ENCODE results near the gene LUC7L2. TPM values are rescaled to one million over a fixed set of nuclear protein-coding genes. Genes with fewer than 3 reads are reported as not detected.

Gene LUC7L2
- total and polyA plus RNA-seq, 2 of the 8 experiments (the other 6 are each of a cell fraction or from before 2014, with no cell fraction given): 22.9 to 67.8 TPM

DNA sequence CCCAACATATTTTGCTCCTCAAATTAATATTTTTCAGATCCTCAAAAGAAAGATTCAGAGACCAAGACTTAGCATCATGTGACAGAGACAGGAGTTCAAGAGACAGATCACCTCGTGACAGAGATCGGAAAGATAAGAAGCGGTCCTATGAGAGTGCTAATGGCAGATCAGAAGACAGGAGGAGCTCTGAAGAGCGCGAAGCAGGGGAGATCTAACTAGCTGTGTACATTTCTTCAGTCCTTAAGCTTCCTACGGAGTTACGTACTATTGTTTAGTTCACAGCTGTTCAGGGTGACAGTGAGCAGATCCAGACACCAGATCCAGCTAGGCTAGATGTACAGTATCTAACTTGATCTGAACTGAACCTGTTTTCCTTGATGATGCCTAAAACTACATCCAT, 62.4 kb downstream of the LUC7L2 start (continued):
- TF ChIP-seq, protein P1, sequence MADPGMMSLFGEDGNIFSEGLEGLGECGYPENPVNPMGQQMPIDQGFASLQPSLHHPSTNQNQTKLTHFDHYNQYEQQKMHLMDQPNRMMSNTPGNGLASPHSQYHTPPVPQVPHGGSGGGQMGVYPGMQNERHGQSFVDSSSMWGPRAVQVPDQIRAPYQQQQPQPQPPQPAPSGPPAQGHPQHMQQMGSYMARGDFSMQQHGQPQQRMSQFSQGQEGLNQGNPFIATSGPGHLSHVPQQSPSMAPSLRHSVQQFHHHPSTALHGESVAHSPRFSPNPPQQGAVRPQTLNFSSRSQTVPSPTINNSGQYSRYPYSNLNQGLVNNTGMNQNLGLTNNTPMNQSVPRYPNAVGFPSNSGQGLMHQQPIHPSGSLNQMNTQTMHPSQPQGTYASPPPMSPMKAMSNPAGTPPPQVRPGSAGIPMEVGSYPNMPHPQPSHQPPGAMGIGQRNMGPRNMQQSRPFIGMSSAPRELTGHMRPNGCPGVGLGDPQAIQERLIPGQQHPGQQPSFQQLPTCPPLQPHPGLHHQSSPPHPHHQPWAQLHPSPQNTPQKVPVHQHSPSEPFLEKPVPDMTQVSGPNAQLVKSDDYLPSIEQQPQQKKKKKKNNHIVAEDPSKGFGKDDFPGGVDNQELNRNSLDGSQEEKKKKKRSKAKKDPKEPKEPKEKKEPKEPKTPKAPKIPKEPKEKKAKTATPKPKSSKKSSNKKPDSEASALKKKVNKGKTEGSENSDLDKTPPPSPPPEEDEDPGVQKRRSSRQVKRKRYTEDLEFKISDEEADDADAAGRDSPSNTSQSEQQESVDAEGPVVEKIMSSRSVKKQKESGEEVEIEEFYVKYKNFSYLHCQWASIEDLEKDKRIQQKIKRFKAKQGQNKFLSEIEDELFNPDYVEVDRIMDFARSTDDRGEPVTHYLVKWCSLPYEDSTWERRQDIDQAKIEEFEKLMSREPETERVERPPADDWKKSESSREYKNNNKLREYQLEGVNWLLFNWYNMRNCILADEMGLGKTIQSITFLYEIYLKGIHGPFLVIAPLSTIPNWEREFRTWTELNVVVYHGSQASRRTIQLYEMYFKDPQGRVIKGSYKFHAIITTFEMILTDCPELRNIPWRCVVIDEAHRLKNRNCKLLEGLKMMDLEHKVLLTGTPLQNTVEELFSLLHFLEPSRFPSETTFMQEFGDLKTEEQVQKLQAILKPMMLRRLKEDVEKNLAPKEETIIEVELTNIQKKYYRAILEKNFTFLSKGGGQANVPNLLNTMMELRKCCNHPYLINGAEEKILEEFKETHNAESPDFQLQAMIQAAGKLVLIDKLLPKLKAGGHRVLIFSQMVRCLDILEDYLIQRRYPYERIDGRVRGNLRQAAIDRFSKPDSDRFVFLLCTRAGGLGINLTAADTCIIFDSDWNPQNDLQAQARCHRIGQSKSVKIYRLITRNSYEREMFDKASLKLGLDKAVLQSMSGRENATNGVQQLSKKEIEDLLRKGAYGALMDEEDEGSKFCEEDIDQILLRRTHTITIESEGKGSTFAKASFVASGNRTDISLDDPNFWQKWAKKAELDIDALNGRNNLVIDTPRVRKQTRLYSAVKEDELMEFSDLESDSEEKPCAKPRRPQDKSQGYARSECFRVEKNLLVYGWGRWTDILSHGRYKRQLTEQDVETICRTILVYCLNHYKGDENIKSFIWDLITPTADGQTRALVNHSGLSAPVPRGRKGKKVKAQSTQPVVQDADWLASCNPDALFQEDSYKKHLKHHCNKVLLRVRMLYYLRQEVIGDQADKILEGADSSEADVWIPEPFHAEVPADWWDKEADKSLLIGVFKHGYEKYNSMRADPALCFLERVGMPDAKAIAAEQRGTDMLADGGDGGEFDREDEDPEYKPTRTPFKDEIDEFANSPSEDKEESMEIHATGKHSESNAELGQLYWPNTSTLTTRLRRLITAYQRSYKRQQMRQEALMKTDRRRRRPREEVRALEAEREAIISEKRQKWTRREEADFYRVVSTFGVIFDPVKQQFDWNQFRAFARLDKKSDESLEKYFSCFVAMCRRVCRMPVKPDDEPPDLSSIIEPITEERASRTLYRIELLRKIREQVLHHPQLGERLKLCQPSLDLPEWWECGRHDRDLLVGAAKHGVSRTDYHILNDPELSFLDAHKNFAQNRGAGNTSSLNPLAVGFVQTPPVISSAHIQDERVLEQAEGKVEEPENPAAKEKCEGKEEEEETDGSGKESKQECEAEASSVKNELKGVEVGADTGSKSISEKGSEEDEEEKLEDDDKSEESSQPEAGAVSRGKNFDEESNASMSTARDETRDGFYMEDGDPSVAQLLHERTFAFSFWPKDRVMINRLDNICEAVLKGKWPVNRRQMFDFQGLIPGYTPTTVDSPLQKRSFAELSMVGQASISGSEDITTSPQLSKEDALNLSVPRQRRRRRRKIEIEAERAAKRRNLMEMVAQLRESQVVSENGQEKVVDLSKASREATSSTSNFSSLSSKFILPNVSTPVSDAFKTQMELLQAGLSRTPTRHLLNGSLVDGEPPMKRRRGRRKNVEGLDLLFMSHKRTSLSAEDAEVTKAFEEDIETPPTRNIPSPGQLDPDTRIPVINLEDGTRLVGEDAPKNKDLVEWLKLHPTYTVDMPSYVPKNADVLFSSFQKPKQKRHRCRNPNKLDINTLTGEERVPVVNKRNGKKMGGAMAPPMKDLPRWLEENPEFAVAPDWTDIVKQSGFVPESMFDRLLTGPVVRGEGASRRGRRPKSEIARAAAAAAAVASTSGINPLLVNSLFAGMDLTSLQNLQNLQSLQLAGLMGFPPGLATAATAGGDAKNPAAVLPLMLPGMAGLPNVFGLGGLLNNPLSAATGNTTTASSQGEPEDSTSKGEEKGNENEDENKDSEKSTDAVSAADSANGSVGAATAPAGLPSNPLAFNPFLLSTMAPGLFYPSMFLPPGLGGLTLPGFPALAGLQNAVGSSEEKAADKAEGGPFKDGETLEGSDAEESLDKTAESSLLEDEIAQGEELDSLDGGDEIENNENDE (IDR thresholded peaks at IDR 0.05; ENCODE audit: insufficient replicate concordance, low read length): no peak
- no peak for TF ChIP-seq ZNF274 (IDR thresholded peaks at IDR 0.05; ENCODE audit: borderline replicate concordance, extremely low read depth, low read length)

Measured in H1 (cell line).